Effector memory CD8-positive, alpha-beta T cell (primary cell): ENCODE measurements around the gene NAPB.
A peak's percentile ranks its signal among the peaks of the same experiment; 100 is the strongest.

Experiments used
- ATAC-seq: fragments of 150-1000 bp; cut with Tn5 transposase; replicated peaks from 2 replicates; pipeline ENCODE4 v1.10.0; 2021; ENCODE audit warnings: mild to moderate bottlenecking, moderate library complexity
- DNase-seq, 3 experiments: peaks; one replicate each; pipeline ENCODE4 v3.0.0; 2021
- H3K27ac Mint-ChIP-seq, 2 donors: one replicate each; pipeline ENCODE4 v1.8.0; 2022; ENCODE audit warnings: mild to moderate bottlenecking in 2 of 2, mixed read lengths in 2 of 2, moderate library complexity in 2 of 2
- H3K27me3 Mint-ChIP-seq, 2 donors: one replicate each; pipeline ENCODE4 v1.8.0; 2022; ENCODE audit warnings: mixed read lengths in 2 of 2
- H3K36me3 Mint-ChIP-seq: one replicate; pipeline ENCODE4 v1.8.0; 2022; ENCODE audit warnings: mild to moderate bottlenecking, moderate library complexity, mixed read lengths; ENCODE audit not compliant: insufficient read depth
- H3K4me1 Mint-ChIP-seq, 2 donors: one replicate each; pipeline ENCODE4 v1.8.0; 2022; ENCODE audit warnings: low read depth in 2 of 2, mixed read lengths in 2 of 2
- H3K4me3 Mint-ChIP-seq, 2 donors: one replicate each; pipeline ENCODE4 v1.8.0; 2022; ENCODE audit warnings: mild to moderate bottlenecking in 2 of 2, mixed read lengths in 2 of 2, moderate library complexity in 2 of 2
- H3K9me3 Mint-ChIP-seq, 2 donors: one replicate each; pipeline ENCODE4 v1.8.0; 2022; ENCODE audit warnings: mixed read lengths in 2 of 2

Gene NAPB

DNA sequence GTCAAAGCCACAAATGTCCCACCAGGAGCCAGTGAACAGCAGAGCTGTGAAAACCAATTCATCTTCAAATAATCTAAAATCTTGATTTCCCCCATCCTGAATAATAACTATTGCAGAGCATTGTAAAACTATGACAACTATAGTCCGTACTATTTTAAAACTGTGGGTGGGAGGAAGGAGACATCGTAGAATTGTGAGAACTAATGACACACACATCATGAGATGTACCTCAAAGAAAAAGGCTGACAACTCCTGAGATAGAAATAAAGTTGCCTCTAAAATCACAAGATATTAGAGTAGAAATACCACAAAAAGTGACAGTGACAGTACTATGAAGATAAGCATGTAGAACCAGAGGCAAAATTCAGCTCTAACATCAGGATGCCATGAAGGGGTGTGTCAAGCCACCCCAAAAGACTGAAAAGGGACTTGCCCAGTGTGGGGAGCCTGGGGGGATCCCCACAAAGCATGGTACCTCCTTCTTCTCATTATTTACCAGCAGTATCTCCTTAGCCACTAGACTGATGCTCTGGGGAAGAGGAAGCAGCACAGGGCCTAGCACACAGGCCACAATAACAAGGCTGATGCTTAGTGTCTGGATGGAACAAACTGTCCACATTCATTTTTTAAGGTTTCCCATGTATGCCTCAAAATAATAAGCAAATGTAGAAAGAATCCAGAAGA, 13.4 kb downstream of the NAPB start:
- Mint-ChIP-seq H3K9me3 (no peaks in the 10 kb centered on the region), H3K4me3 (peak overlapping the region in 1 of 2 donors; percentile 13), H3K4me1 (peaks cover 30 to 54% of the 10 kb centered on the region in 2 donors), H3K27me3 (no peaks in the 10 kb centered on the region), H3K36me3 (no peaks in the 10 kb centered on the region), H3K27ac (peak overlapping the region; percentile 41 to 89)
- peak; percentile 97 for ATAC-seq
- DNase-seq: peak in 1 of 3 experiments; percentile 31

DNA sequence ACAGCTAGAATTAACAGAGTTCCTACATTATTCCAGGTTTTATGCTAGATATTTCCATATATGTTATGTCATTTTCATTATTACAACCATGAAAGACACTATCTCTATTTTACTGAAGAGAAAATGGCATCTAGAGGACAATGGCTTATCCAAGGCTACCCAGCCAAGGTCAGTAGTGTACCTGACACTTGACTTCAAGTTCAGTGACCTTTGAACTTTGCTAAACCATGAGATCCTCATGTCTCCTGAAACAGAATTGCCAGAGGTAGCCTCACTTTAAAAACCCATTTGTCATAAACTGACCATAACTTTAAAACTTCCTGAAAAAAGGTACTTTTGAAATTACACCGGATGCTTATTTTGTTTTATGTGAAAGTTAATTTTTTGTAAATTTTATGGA, 14.4 kb downstream of the NAPB start:
- Mint-ChIP-seq H3K27ac (no peak overlapping the region), H3K27me3 (no peaks in the 10 kb centered on the region), H3K4me1 (peaks cover 30 to 46% of the 10 kb centered on the region in 2 donors)

DNA sequence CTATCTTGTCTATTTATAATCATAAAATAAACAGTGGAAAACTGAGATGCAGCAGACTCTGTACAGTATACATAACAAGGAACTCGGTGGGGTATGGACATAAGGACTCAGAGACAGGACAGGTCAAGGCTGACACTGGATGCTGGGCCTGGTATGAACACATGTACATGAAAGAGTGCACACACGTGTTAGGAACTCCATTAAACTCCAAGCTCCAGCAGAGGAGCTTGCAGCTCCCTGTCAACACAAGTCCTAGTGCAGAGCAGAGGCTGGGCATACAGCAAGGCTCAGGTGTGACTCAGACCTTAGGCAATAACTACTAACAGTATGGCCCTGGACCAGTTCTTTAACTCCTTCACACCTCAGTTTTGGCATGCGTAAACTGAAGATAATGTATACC, 17.1 kb downstream of the NAPB start:
- Mint-ChIP-seq H3K36me3 (peaks cover 8% of the 10 kb centered on the region), H3K4me3 (no peak overlapping the region), H3K9me3 (no peaks in the 10 kb centered on the region), H3K27me3 (no peaks in the 10 kb centered on the region), H3K27ac (peak overlapping the region in 1 of 2 donors; percentile 3), H3K4me1 (peaks cover 23 to 44% of the 10 kb centered on the region in 2 donors)
- no peak for DNase-seq
- ATAC-seq: no peak

More for the DNA sequence above, 14.4 kb downstream of the NAPB start:
- Mint-ChIP-seq H3K4me3 (no peak overlapping the region), H3K9me3 (no peaks in the 10 kb centered on the region), H3K36me3 (peaks cover 4% of the 10 kb centered on the region)
- ATAC-seq (no peak), DNase-seq (no peak)

DNA sequence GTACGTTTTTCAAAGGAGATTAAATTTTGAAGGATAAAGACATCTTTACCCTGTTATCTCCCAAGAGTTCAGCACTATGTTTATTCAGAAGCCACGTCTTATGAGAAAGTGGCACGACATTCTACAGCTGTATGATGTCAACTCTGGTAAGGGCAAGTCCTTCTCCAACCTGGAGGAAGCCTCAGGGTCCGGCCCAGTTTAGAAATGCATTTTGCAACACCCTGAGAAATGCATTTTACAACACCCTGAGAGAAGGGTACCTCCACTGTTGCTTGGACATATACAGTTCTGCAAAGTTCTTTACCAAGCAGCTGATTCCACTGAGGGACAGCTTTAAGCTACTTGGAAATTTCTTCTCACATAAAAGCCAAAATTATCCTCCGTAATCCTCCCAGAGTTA, 17.5 kb downstream of the NAPB start:
- Mint-ChIP-seq H3K36me3 (peaks cover 8% of the 10 kb centered on the region), H3K9me3 (no peaks in the 10 kb centered on the region), H3K27me3 (no peaks in the 10 kb centered on the region), H3K4me3 (no peak overlapping the region), H3K27ac (no peak overlapping the region), H3K4me1 (peaks cover 23 to 46% of the 10 kb centered on the region in 2 donors)
- no peak for ATAC-seq
- no peak for DNase-seq

DNA sequence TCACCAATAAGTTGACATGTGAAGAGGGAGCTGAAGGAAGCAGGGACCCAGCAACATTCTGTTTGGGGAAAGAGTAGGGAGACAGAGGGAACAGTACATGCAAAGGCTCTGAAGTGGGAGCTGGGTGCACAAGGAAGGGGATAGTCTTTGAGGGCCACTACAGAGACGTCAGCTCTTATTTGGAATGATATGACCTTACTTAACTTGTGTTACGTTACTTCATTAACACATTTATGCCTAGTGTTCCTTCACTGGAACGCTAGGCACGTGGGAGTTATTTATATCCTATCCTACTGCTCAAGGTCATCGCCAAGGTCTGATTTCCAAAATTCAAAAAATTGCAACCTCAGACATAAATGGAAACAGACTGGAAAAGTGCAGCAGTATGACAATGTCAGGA, 20.2 kb downstream of the NAPB start:
- H3K36me3 Mint-ChIP-seq: peaks cover 22% of the 10 kb centered on the region
- no peak overlapping the region for H3K4me3 Mint-ChIP-seq
- H3K4me1 Mint-ChIP-seq: peaks cover 14 to 41% of the 10 kb centered on the region in 2 donors
- DNase-seq: no peak
- no peak for ATAC-seq
- no peaks in the 10 kb centered on the region for H3K9me3 Mint-ChIP-seq
- no peak overlapping the region for H3K27ac Mint-ChIP-seq
- H3K27me3 Mint-ChIP-seq: no peaks in the 10 kb centered on the region

DNA sequence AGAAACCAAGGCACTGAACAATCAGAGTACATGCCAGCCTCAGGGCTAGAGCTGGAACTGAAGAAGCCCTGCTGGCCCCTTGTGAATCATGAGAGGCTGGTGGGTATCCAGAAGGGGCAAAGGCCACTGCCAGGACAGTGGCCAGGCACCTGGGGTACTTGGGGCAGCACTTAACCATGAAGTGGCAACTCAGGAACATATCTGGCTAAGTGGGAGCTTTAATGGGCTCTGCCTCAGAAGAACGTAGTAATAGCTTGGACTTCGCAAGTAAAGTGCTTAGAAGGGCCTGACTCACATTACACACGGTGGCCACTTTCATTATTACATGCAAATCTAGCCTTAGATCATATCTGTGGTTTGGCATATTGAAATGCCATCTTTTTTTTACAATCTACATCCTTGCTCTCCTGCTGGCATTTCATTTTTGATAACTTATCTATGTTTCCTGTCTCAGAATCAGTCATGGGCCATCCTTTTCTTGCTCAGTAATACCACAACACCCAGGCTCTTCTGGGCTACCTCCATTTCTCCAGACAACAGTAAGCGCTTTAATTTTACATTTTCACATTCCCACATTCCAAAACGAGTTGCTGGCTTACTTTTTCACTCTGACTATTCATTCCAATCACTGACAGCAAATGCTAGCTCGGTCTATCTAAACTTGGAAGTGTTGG, 21.6 kb downstream of the NAPB start:
- H3K27ac Mint-ChIP-seq: peak overlapping the region; percentile 30 to 58
- ATAC-seq (peak; percentile 63), DNase-seq (no peak)
- peaks cover 10 to 35% of the 10 kb centered on the region in 2 donors for H3K4me1 Mint-ChIP-seq
- H3K9me3 Mint-ChIP-seq: no peaks in the 10 kb centered on the region
- no peak overlapping the region for H3K4me3 Mint-ChIP-seq
- no peaks in the 10 kb centered on the region for H3K27me3 Mint-ChIP-seq
- peaks cover 22% of the 10 kb centered on the region for H3K36me3 Mint-ChIP-seq

DNA sequence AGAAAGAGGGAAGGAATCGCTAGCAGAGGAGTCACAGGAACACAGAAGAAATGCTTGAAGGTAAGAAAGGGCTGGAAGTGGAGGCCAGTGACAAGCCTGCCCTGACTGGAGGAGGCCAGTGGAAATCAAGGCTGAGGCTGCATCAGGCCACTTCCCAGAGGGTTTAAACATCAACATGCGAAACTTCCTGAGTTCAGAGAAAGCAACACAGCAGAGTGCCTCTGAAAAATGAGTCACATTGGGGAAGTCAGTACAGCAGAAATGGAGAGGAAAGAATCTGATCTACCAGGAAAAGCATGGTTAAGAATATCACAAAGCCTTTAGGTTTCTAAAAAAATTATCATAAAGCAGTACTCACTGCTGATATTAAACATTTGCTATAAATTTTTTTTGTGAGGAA, 23.3 kb downstream of the NAPB start:
- ATAC-seq: no peak
- Mint-ChIP-seq H3K9me3 (no peaks in the 10 kb centered on the region), H3K36me3 (peaks cover 33% of the 10 kb centered on the region), H3K27ac (peak overlapping the region in 1 of 2 donors; percentile 42), H3K4me3 (no peak overlapping the region), H3K27me3 (no peaks in the 10 kb centered on the region), H3K4me1 (peaks cover 13 to 33% of the 10 kb centered on the region in 2 donors)
- DNase-seq: no peak

DNA sequence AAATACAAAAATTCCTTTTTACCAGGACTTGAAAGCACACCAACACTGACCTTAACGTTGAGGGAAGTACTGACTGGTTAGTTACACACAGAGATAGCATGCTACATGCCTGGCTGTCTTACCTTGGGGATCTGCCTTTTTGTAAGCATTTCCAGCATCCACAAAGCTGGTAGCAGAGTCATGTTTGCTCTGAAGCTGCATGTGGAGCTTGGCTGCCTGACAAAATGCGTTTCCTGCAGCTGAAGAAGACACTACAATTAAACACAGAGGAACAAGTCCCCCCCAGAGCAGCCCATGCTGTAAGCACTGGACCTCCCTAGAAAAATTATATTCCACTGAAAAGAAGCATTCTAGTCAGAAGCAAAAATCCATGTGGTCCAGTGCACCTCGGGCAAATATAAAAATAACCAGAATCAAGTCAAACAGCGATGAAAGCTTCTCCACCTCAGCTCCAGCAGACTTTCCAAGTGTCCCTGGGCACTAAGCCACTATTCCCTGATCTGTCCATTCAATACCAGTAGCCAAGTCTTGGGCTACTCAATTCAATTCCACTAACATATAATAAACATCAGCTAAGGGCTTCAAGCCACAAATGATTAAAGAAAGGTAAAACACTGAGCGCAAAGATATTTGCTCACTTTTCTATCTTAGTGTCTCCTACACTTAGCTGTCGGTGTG, 24.2 kb downstream of the NAPB start:
- Mint-ChIP-seq H3K36me3 (peaks cover 38% of the 10 kb centered on the region), H3K9me3 (no peaks in the 10 kb centered on the region), H3K27ac (peak overlapping the region in 1 of 2 donors; percentile 42), H3K4me3 (no peak overlapping the region), H3K27me3 (no peaks in the 10 kb centered on the region), H3K4me1 (peaks cover 13 to 33% of the 10 kb centered on the region in 2 donors)
- DNase-seq: no peak
- ATAC-seq: no peak

DNA sequence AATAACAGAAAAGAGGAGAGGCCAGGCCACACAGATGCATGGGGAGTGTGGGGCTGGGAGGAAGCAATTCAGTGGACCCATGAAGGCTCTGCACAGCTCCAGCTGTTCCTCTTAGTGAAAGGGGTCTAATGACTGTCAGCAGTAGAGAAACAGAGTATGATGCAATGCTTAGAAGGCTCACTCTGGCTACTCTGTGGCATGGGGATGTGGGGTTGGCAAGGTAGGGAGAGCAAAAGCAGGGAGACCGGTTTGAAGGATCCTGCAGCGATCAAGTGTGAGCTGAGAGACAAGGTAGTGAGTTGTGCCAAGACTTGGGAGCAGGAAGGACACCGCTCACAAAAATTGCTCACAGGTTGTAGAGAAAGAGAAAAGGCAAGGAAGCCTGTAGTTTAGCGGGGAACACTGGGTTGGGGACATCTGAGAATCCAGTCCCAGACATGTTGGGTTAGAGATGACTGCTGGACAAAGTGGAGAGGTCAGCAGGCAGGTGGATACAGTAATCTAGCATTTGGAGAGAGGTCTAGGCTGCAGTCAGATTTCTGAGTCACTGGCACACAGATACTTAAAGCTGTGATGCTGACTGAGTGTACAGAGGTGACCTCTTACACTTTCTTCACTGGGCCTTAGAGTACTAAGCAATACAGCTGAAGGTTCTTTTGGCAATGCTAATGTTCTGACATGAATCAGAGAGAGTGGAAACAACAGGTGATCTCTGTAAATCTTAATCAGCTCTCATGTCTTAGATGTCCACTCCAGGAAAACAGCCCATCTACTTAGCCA, 27.1 kb downstream of the NAPB start:
- no peak overlapping the region for H3K4me3 Mint-ChIP-seq
- H3K27me3 Mint-ChIP-seq: no peaks in the 10 kb centered on the region
- ATAC-seq (no peak), DNase-seq (no peak)
- peaks cover 39% of the 10 kb centered on the region for H3K36me3 Mint-ChIP-seq
- H3K27ac Mint-ChIP-seq: peak overlapping the region; percentile 4 to 7
- peaks cover 7 to 14% of the 10 kb centered on the region in 2 donors for H3K4me1 Mint-ChIP-seq
- H3K9me3 Mint-ChIP-seq: no peaks in the 10 kb centered on the region

DNA sequence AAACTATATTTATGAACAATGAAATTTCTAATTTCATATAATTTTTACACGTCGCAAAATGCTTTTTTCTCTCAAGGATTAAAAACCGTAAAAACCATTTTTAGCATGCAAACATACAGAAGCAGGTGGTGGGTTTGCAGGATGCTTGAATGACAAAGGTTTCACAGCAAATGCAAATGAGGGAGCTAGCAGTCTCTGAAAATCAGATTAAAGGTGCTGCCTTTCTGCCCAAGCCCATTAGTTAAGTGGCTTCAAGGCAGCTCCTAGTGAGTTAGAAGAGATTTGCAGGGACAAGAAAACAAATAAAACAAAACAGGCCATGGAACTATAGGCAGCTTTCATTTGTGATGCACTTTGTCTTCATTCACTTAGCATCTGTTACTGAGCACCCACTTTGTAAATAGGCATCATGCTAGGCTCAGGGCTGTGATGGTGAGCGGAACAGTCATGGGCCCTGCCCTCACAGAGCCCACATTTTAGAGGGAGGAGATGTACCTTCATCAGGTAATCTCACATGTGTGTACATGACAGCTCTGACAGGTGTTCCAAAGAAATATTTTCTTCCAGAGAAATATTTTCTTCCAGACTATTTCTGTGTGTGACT, 29.5 kb downstream of the NAPB start:
- H3K4me3 Mint-ChIP-seq: no peak overlapping the region
- DNase-seq (no peak), ATAC-seq (no peak)
- peaks cover 33% of the 10 kb centered on the region for H3K36me3 Mint-ChIP-seq
- no peaks in the 10 kb centered on the region for H3K27me3 Mint-ChIP-seq
- H3K4me1 Mint-ChIP-seq: peaks cover 4 to 7% of the 10 kb centered on the region in 2 donors
- H3K27ac Mint-ChIP-seq: no peak overlapping the region
- H3K9me3 Mint-ChIP-seq: no peaks in the 10 kb centered on the region

DNA sequence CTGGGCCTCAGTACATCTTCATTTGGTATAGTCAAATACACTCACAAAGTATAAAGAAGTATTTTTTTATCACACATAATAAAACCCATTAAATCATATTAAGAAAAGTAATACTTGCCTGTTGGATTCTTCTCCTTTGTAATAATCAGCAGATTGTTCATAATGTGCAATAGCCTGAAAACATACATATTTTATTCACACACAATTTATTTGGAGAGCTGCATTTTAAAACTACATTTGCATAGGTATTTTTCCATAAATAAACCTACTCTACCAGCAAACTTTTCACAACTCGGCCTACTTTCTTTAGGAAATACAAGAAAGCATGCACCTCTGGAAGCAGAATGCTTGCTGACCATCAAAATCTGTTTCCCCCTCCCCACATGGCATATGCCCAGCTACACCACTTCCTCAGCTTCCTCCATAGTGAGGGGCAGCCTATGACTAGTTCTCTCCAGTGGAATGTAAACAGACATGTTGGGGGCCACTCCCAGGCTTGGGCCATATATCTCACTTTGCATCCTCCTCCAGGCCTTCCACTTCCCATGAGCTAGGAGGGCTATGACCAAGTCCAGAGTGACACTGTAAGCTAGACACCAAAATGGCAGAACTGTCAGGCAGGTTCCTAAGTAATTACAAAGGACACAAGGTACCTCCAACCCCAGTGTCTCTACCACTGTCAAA, 31.1 kb downstream of the NAPB start:
- Mint-ChIP-seq H3K27me3 (no peaks in the 10 kb centered on the region), H3K4me3 (no peak overlapping the region), H3K9me3 (no peaks in the 10 kb centered on the region), H3K36me3 (peaks cover 31% of the 10 kb centered on the region), H3K27ac (no peak overlapping the region), H3K4me1 (peaks cover 5 to 20% of the 10 kb centered on the region in 2 donors)
- DNase-seq: no peak
- no peak for ATAC-seq

DNA sequence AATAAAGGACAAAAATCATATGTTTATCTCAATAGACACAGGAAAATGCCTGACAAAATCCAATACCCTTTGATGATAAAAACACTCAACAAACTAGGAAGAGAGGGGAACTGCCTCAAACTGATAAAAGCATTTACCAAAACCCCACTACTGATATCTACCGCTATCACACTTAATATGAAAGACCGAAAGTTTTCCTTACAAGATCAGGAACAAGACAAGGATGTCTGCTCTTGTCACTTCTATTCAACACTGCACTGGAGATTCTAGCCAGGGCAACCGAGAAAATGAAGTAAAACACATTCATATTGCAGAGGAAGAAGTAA, 34.2 kb downstream of the NAPB start:
- Mint-ChIP-seq H3K27me3 (no peaks in the 10 kb centered on the region), H3K36me3 (peaks cover 39% of the 10 kb centered on the region), H3K4me1 (peaks cover 4 to 19% of the 10 kb centered on the region in 2 donors), H3K4me3 (no peak overlapping the region), H3K27ac (no peak overlapping the region), H3K9me3 (no peaks in the 10 kb centered on the region)
- DNase-seq (no peak), ATAC-seq (no peak)
